SK-N-SH (cell line): ENCODE results near the gene ACSF3.

Experiments used
- CTCF ChIP-seq: fragments of 200-600 bp; sonication (generic); IDR thresholded peaks from 2 replicates; pipeline ENCODE4 v1.6.1; 2017; ENCODE audit warnings: antibody characterized with exemption, mild to moderate bottlenecking, moderate library complexity
- EZH2phosphoT487 ChIP-seq: fragments of 200-600 bp; sonication (generic); IDR thresholded peaks from 2 replicates; pipeline ENCODE4 v1.6.1; 2017; ENCODE audit warnings: low read depth, mixed run types, mild to moderate bottlenecking, antibody characterized with exemption, moderate library complexity, borderline replicate concordance
- JUND ChIP-seq: IDR thresholded peaks from 2 replicates; pipeline ENCODE4 v1.4.0; 2012
- MAX ChIP-seq: IDR thresholded peaks from 2 replicates; pipeline ENCODE4 v1.4.0; 2012; ENCODE audit warnings: low read depth
- NFIC ChIP-seq: IDR thresholded peaks from 2 replicates; pipeline ENCODE4 v1.4.0; 2012; ENCODE audit warnings: borderline replicate concordance
- RXRA ChIP-seq: IDR thresholded peaks from 2 replicates; pipeline ENCODE4 v1.4.0; 2012; ENCODE audit warnings: low read depth, mild to moderate bottlenecking, borderline replicate concordance
- SIN3A ChIP-seq: IDR thresholded peaks from 2 replicates; pipeline ENCODE4 v1.6.1; 2012; ENCODE audit warnings: low read depth, mild to moderate bottlenecking, low read length, moderate library complexity, borderline replicate concordance
- SMC3 ChIP-seq: IDR thresholded peaks from 2 replicates; pipeline ENCODE4 v1.6.1; 2012; ENCODE audit warnings: low read depth, low read length, improper control_type of control experiment
- USF1 ChIP-seq: IDR thresholded peaks from 2 replicates; pipeline ENCODE4 v1.4.0; 2012; ENCODE audit warnings: low read depth, borderline replicate concordance

GRCh38 chr16:89061086-89061485 lies 32.6 kb upstream of the ACSF3 start:
- TF ChIP-seq JUND (no peak), CTCF (no peak), RXRA (no peak), SMC3 (no peak), SIN3A (no peak), NFIC (no peak), EZH2phosphoT487 (no peak), MAX (no peak), USF1 (no peak)
